NCI-H128 (cell line): ENCODE measurements around the gene LRRC70.
"Not testable (repeated sequence)": the region's sequence is repeated elsewhere in the genome, so short reads cannot be mapped to it uniquely, and the experiment has no call there.

Source experiments
- DNase-seq: peaks from one replicate; lab custom pipeline; 2025; ENCODE audit not compliant: unreplicated experiment; lab: John Stamatoyannopoulos, UW

LRRC70 gene

GRCh38 chr5:62605638-62606037 is 27.0 kb downstream of the LRRC70 start:
- DNase-seq: no peak

GRCh38 chr5:62606878-62607277 is 28.3 kb downstream of the LRRC70 start:
- DNase-seq: no peak

- DNase-seq: no peak
These were observed 29.0 kb downstream of the LRRC70 start for GRCh38 chr5:62607615-62608014.

GRCh38 chr5:62608529-62609511 is 30.2 kb downstream of the LRRC70 start:
- no peak for DNase-seq

GRCh38 chr5:62614355-62614754 is 35.7 kb downstream of the LRRC70 start:
- DNase-seq: no peak

- no peak for DNase-seq
These were observed 38.1 kb downstream of the LRRC70 start for GRCh38 chr5:62616615-62617277.

GRCh38 chr5:62617943-62618342 is 39.3 kb downstream of the LRRC70 start:
- no peak for DNase-seq

- DNase-seq: no peak
These were observed 42.1 kb downstream of the LRRC70 start for GRCh38 chr5:62620761-62621160.

- no peak for DNase-seq
These were observed 42.7 kb downstream of the LRRC70 start for GRCh38 chr5:62621280-62621679.

GRCh38 chr5:62623271-62623670 is 44.7 kb downstream of the LRRC70 start:
- no peak for DNase-seq

- DNase-seq: not testable (repeated sequence)
These were observed 45.8 kb downstream of the LRRC70 start for GRCh38 chr5:62624436-62624835.

- no peak for DNase-seq
These were observed 47.9 kb downstream of the LRRC70 start for GRCh38 chr5:62626534-62626933.

- no peak for DNase-seq
These were observed 48.5 kb downstream of the LRRC70 start for GRCh38 chr5:62627121-62627520.

- DNase-seq: no peak
These were observed 49.3 kb downstream of the LRRC70 start for GRCh38 chr5:62627901-62628300.
